GM18517 (cell line): ENCODE data around the gene RPS21.

Experiments
- ATAC-seq: cut with Tn5 transposase; IDR thresholded peaks from one replicate; pipeline ENCODE4 v1.9.1; 2021; ENCODE audit warnings: mild to moderate bottlenecking, moderate library complexity; ENCODE audit not compliant: unreplicated experiment

RPS21 gene

DNA sequence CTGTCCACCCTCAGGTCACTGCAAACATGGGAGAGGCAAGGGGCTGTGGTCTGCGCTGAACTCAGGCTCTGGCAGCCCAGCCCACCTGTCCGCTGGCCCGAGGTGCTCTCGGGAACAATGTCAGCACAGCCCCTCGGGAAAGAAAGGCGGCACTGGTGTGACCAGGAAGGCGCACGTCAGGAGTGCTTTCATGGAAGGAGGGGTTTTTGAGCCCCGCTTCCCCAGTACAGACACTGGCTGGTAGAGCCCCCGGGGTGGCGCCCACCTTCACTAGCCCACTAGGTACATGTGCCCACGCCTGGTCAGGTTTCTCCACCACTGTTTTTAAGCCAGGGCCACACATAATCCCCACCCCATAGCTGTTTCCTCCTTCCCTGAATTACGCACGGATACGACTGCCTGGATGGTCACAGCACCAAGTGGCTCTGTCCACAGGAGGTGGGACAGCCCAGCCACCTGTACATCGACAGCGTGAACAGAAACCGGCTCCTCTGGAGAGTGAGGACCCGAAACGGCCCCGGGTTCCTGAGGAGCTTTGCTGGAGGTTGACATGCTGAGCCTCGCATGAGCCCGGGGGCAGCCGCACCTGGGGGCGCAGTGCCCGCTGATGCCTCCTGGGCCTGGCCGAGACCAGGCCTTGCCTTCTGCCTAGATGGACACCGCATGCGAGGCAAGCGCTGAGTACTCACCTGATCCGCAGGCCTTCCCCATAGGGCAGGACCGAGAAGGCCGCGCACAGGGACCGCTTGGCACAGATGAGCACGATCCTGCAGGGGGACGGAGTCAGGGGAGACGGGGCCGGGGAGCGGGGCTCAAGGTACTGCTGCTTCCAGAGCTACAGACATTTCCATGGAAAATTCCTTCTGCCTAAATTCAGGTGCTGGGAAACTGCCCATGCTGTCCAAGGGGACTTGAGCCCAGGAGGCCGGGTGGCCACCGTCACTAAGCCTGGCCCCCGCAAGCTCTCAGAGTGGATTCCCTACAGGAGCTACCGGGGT is 7.6 kb downstream of the RPS21 start:
- no peak for ATAC-seq

DNA sequence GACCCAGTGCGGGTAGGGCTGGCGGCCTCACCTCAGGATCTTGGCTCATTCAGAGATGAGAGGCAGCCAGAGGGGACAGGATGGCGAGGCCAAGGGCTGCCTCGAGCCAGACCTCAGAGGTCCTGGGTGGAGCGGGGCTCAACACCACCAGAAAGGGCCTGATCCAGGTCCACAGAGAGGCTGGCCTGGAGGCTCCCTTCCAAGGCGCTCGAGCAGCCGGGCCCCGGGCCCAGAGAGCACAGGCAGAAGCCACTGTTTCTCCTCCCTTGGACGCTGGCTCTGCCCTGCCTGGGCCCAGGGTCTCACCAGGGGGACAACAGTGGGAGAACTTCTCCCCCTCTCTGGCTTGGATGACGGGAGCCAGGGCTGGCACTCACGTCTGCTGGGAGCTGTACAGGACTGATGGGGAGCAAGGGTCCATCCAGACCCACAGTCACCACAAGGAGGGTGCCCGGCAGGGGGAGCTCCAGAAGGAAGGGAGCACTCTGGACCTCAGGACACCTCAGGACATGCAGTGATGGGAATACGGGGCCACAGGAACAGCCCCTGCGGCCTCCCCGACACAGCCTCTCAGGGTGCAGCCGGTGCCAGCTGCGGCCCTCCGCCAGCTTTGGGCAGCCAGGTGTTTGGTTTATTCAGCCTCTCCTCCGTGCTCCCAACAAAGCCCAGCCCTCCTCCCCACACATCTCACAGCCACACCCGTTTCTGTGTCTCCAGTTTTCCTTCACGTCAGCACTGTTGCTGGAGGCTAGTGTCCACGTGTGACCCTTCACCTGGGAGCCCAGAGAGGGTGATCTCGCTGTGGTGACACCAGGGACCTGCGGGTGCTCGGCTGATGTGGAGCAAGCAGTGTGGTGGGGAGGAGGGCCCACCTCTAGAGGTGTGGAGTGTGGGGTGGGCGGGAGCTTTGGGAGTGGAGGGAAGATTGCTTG is 8.7 kb downstream of the RPS21 start:
- ATAC-seq: no peak

DNA sequence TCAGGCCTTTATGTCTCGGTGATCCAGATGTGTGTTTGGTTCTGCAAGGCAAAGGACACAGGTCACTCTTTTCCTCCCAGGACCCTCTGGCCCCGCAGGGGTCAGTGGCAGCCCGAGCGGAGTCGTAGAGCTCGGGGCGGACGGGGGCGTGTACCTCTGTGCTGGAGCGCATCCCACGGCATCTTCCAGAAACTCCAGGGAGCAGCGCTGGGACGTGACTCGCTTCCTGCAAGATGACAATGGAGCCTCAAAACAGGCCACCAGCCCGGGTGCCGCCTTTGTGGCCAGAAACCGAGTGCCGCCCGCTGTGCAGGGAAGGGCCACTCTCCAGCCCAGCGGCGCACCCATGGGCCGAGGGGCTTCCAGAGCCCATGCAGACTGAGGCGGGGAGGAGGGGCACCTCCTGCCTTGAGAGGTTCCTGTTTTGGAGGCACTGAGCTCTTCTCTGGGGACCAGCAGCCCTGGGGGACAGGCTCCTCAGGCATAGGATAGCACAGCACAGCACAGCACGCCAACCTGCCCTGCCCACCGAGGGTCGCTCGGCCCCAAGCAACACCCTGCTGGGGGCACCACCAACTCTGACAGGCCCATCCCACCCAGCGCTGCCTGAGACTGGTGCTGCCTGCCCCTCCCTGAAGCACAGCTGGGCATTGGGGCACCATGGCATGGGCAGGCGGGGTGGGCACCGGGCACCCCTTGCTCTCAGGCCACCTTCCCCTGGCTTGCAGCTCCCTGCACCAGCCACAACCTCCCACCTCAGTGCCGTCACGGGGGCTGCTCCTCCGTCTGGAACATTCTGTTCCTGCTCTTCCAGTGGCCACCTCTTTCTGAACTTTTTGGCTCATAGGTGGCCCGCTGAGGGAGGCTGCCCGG is 9.7 kb downstream of the RPS21 start:
- ATAC-seq: no peak

DNA sequence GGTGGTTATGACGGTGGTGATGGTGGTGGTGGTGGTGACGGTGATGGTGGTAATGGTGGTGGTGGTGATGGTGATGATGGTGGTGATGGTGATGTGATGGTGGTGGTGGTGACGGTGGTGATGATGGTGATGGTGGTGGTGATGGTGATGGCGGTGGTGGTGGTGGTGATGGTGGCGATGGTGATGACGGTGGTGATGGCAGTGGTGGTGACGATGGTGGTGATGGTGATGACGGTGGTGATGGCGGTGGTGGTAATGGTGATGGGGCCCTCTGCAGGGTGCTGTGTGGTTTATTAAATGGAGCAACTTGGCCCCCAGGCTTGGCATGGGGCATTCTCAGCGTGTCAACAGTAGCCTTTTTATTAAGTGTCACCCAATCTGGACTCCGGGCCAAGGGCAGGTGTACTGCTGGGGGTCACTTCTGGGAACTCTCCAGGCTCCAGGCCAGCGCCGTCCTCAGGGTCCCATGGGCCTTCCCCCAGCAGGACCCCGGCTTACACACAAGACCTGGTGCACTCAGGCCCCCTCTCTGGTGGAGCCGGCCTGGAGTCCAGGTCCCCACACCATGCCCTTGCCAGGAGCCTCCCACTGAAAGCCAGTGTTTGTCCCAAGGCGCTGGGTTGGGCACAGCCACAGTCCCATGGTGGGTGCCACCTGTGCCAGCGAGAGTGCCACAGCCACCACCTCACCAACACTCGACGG is 11.4 kb downstream of the RPS21 start:
- no peak for ATAC-seq

DNA sequence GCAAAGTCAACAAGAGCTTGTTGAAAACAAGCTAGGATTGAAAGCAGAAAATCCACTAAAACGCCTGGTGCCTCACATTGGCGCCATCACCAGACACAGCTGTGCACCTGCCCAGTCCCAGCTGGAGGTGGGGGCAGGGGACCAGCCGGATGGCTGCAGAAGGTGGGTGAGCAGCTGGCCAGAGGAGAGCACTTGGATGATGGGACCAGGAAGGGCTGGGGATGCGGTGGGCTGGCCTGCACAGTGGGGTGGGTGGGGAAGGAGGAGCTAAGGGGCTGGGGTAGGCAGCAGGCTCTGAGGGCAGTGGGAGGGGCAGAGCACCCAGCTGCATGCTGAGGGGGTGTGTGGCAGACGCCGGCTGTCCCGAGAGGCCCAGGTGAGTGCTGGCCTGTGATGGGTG is 13.1 kb downstream of the RPS21 start:
- ATAC-seq: no peak

DNA sequence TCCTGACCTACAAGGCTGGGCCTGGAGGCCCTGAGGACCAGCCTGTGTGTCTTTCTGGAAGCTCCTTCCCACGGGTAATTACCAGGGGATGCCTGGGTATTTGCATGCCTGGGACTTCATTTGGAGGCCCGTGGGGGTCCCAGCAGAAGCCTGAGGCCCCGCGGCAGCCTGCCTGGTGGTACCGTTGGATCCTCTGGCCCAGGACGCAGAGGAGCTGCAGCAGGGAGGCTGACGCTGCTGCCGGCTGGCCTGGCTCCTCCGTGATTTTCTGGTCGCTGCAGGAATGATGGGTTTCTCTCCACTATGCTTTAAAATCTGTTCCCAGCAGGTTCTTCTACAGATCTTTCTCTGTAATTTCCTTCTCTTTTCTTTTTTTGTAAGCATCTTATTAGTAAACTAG is 13.6 kb downstream of the RPS21 start:
- no peak for ATAC-seq

DNA sequence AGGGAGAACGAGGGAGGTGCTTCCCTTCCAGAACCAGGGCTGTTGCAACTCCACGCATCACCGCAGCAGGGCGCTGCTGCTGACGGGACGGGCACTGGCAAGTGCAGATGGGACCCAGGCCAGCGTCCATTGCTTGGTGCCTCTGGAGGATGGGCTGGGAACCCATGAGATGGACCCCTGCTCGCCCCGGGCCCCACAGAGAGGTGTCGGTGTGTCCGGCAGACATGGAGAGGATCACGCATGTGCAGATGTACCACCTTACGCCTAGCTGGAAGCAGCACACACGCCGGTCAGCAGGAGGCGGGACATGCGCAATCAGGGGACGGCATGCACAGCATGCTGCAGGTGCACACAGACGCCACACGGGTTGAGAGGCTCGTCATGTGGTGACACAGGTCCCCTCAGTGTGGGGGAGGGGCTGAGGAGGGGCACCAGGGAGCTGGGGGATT is 14.5 kb downstream of the RPS21 start:
- ATAC-seq: no peak

DNA sequence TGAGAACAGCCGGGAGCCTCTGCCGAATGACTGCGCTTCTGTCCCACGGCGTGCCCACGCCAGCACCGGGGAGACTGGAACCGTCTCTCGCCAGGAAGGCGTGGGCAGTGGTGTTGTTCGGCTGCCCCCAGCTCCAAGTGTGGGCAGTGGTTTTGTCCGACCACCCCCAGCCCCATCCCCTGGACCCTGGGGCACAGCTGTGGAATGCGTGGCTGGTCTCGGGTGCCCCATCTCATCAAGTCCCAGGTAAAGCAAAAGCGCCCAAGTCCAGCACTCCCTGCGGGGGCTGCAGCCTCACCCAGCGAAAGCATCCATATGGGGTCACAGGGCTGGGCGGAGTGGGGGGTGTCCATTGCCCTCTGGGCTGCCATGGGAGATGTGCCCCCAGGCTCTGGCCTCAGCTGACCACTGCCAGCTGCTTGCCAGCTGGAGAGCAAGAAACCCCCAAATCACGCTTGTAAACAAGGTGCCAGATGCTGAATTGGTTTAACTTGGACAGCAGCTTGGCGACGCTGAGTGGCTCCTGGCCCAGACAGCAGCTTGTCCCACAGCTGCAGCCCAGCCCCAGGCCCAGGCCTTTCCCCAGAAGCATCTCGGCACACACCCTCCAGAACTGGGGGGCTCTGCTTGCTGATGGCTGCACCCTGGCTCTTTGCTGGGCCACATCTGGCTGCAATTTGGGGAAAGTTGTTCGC is 15.7 kb downstream of the RPS21 start:
- no peak for ATAC-seq

DNA sequence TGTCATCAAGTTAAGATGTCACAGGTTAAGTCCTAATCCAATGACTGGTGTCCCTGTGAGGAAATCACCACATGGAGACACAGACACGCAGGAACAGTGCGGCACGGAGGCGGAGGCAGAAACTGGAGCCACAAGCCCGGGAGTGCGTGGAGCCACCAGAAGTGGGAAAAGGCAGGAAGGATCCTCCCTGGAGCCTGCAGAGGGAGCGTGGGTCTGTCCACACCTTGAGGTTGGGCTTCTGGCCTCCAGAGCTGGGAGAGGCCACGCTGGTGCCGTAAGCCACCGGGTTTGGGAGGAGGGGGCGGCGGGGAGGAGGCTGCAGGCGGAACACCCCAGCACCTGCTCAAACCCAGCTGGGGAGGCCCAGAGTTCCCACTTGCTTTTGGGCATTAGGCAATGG is 16.4 kb downstream of the RPS21 start:
- no peak for ATAC-seq

DNA sequence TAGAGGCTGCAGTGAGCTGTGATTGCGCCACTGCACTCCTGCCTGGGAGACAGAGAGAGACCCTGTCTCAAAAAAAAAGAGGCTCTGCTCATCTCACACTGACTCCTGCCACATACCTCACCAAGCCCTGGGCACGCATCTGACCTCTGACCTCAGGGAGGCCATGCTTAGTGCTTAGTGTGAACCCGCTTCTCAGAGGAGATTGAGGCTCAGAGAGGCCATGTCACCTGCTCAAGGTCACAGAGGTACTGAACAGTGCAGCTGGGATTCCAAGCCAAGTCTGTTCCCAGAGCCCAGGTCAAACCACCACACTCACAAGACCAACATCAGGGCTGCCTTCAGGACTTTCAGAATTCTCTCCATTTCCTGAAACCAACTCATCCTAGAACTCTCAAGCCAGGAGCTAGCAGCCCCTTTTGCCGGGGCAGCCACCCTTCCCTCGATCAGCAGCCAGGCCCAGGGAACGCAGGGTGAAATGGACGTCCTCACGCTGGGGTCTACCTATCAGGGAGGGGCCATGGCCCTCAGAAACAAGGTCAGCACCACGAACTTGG is 17.3 kb downstream of the RPS21 start:
- ATAC-seq: no peak

DNA sequence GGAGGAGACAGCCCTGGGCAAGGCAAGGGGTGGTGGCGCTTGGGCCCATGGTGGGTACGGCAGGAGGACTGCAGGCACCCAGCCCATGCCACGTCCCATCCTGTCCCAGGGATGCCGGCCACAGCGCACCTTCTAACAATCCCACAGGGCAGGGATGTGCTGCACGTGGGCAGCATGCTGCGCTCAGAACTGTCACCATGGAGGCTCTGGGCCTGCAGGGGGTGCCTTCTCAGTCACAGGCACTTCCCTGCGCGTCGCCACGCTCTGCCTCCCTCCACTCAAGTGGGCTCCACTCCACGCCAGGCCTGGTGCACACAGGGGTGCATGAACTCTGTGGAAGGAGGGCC is 17.8 kb downstream of the RPS21 start:
- ATAC-seq: no peak

DNA sequence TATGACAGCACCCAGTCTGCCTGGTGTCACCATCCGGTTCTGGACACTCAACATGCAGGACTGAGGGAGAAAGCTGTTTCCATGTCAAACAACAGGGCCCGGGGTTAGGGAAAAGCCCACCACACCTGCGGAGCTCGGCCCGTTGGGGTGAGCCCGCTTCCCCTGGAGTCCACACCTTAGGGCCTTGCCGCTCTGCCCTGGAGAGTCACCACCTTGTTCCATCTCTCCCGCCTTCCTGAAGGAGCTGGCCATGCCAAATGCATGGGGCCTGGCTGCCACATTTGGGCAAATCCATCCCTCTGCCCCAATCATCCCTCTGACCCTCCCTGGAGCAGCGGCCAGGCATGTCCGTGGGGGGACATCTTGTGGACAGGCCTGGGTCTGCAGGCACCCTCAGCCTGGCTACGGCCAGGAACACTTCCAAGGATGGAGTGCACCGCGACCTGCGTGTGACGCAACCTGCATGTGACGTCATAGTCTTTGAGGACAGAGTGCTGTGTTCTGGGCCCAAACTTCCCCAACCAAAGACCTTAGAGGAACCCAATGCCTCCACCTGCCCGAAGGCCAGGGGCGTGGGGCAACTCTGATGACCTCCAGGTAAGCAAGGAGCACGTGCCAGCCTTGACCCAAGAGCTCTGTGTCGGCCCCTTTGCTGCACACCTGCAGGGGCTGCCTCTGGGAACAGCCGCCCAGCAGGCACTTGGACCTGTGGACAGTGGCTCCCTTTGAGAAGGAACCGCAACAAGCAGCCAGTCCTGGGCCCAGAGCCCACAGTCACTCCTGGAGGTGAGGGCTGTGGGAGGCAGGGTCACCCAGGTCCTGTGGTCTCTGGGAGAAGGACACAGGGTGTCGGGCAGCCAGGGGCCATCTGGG is 18.4 kb downstream of the RPS21 start:
- ATAC-seq: no peak

DNA sequence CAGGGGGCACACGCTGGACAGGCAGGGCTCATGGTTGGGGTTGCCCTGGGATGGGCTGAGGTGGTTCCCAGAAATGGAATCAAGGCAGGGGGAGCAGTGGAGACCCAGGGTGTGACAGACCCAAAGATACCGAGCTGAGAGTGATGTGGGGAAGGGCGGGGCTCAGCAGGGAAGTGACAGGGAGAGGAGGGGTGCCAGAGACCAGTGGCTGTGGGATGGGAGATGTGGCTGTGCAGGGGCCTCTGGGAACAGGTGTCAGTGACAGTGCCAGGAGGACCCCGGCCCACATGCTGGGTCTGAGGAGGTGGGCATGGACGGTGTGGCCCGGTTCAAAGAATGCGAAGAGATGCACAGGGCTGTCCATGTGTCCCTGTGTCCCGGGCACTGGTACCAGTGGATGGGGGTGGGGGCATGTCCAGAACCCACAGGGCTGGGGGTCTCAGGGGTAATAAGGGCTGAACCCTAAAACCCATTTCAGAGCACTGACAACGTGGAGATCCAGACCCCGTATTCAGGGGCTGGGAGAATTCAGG is 19.1 kb downstream of the RPS21 start:
- no peak for ATAC-seq

DNA sequence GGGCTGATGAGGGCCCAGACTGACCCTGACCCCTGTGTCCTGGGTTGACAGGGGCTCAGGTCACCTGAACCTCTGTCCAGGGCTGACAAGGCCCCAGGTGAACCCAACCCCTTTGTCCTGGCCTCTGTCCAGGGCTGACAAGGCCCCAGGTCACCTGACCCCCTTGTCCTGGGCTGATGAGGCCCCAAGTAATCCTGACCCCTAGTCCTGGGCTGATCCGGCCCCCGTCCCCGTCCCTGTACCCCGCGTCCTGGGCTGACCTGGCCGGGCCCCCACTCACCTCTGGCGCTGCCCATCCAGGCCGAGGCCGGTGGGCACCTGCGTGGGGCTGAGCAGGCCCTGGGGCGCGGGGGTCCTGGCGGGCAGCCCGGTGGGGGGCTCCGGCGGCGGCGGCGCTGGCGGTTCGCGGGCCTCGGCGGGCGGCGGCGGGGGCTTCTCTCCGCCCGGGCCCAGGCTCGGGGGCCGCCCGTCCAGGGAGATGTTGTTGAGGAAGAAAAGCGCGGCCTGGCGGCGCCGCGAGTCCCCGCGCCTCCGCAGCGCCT is 19.8 kb downstream of the RPS21 start:
- peak; percentile 5 for ATAC-seq

DNA sequence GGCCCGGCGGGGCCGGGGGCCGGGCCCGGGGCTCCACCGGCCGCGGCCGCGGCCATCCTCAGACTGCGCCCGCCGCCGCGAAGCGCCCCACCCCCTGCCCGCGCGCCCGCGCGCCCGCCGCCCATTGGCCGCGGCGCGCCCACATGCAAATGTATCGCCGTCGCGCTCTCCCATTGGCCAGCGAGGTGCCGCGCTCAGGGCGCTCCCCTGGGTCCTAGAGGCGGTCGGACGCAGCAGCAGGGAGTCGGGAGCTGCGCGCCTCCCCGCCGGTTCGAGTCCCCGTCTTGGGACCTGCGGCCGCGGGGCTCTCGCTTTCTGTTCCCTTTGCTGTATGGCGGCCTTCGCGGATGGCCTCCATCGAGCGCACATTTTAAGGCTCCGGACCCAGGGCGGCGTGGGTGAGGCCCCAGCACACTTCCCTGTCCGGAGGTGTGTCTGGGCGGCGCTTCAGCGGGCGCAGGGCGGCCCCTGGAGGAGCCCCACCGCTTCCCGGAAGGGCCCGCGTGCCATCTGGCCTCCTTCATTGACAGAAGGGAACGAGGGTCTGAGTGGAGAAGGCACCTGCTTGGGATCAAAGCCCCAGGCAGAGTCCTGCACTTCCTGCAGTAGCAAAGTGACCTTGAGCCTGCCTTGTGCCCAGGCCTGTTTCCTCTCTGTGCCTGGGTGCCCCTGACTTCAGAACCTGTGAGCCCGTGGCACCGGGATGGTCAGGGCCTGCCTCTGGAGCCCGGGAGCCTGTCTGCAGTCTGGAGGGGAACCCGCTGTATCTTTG is 20.5 kb downstream of the RPS21 start, which contains the start of gene CABLES2:
Gene CABLES2, minus strand, starts transcription at position 65 of the 772 bp plus-strand sequence. Its CDS starts 9 bp downstream, at position 56.
- ATAC-seq: peak; percentile 86

DNA sequence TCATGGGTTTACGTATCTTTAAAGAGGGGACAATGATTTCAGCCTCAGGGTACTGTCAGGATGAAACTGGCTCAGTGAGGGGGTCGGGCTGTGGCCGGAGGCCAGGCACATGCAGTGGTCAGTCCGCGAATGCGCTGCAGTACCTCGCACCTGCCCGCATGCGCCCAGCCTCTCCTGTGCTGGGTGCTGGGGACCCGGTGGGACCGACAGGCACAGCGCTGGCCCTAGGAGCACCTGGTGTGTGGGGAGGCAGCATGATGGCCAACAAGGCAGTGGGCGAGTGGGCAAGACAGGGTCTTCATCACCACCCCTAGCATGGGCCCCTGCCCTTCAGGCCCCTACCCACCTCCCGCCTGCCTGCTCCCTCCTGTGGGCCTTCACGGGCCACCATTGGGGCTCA is 21.2 kb downstream of the RPS21 start:
- no peak for ATAC-seq

DNA sequence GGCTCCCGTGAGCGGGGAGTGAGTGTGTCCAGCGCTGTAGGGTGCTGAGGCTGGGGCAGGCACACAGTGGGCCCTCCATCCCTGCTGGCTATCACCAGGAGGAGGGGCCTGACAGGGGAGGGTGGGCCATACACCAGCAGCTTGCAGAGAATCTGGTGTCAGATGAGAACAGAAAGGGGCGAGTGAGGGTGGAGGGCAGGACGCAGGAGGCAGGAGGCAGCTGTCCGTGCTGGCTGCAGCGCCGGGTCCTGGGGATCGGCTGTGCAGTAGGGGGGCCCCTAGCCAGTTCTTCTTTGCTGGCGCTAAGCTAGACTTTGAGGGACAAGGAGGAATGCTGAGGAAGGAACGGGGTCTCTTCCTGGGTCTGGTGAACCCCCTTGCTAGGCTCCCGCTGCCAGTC is 21.7 kb downstream of the RPS21 start:
- ATAC-seq: no peak
